Middle frontal gyrus (tissue), 1 donor: ENCODE measurements around the gene NDUFS7.
"Not testable (repeated sequence)": the region's sequence is repeated elsewhere in the genome, so short reads cannot be mapped to it uniquely, and the experiment has no call there.

Experiments used
- DNase-seq: peaks from one replicate; pipeline ENCODE4 v3.0.0-alpha.2; 2015; ENCODE audit warnings: low spot score; ENCODE audit errors: extremely low spot score

NDUFS7 gene

DNA sequence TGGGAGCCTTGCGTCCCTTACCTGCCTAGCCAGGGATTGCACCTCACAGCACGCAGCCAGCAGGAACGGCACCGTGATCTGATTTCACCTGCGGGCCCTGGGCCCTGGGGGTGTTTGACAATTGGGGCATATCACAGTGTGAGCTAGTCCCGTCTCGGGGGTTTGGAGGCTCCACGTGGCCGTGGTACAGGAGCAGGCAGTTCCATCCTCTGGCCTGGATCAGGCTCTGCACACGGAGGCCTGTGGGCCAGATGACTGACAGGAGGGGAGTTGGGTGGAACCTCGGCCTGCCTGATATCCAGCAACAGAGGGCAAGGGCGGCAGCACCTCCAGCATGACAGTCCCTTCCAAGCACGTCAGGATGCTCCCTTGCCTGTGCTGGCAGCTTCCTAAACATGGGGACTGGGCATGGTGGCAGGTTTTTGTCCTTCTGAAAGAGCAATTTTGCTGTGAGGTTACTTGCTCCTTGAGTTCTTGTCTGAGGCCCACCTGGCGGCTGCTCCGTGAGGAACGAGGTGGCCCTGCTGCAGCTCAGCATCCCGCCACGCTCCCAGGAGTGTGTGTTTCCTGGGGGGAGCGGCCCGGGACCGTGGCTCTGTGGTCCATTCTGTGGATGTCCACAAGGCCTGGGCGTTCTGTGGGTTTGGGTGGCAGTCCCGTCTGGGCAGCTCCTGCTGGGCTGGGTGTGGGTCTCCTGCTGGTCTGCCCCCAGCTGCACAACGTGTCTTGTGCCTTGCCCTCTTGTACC lies 48.2 kb downstream of the NDUFS7 start:
- no peak for DNase-seq

DNA sequence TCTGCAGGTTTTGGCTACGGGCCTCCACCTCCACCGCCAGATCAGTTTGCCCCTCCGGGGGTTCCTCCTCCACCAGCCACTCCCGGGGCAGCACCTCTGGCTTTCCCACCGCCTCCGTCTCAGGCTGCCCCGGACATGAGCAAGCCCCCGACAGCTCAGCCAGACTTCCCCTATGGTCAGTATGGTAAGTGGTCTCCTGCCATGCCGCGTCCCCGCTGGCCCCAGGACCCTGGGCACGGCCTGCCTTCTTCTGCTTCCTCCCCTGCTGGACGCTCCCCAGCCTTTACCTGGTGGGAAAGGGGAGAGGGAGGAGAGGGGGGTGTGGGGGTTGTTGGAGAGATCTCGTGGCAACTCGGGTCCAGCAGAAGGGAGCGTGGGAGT lies 48.8 kb downstream of the NDUFS7 start:
- no peak for DNase-seq

DNA sequence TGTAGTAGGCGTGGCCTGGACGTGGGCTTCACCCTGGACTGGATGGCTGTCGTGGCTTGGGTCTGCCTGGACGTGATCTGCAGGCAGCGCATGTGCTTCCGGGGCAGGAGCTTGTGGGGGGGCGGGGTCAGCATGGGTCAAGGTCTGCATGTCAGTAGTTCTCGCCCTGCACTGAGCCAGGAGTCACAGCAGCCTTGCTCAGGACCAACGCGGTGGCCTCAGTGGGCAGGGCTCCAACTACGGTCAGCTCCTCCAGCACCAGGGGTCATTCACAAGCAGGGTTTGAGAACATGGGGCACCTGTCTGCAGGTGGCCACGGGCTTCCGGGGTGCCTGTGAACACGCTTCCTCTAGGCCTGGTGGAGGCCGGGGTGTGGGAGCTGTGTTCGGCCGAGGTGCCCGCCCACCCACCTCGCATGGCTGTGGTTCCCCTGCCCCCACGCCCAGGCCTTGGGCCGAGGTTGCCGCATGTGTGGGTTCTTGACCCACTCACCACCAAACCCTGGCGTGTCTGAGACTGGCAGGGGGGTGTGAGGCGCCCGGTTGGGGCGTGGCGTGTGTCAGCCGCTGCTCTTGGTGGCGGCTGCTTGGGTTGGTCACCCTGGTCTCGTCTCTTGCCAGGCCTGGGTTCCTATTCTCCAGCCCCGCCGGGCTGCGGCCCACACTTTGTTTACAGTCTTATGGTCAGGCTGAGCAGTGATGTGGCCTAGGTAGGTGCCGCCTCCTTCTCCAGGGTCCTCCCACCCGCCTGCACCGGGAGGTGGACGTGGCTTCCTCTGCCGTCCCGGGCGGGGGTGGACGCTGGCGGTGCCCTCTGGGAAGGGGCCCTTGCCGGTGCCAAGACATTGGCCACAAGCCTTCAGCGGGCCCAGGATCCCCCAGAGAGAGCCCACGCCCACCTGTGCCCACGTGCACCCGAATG lies 49.7 kb downstream of the NDUFS7 start:
- DNase-seq = no peak

DNA sequence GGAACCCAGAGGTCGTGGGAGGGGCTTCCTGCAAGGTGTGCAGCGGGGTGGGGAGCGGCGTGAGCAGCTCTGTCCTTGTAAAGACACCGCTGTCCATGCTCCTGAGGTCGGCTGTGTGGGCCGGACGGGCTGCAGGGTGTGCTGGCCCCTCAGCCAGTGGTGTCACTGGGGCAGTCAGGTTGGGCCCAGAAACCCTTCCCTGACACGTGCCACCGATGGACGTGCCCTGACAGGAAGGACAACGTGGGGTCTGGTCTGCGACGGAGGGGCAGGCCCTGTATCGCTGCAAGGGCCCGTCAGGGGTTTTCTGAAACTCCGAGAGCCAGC lies 50.3 kb downstream of the NDUFS7 start:
- DNase-seq = no peak

DNA sequence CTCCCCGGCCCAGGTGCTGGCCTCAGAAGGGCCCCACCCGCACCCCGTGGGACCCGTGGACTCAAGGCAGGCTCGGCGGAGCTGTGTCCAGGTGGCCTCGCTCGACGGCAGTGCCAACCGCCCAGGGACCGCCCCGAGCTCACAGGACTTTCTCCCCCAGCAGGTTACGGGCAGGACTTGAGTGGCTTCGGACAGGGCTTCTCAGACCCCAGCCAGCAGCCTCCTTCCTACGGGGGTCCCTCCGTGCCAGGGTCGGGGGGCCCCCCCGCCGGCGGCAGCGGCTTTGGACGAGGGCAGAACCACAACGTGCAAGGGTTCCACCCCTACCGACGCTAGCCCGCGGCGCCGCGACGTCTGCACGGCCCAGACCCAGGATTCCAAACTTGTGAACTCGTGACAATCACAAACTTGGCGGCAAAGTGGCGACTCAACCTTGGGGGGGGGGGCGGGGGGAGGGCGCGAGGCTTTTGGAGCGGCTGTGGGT lies 50.9 kb downstream of the NDUFS7 start:
- no peak for DNase-seq

DNA sequence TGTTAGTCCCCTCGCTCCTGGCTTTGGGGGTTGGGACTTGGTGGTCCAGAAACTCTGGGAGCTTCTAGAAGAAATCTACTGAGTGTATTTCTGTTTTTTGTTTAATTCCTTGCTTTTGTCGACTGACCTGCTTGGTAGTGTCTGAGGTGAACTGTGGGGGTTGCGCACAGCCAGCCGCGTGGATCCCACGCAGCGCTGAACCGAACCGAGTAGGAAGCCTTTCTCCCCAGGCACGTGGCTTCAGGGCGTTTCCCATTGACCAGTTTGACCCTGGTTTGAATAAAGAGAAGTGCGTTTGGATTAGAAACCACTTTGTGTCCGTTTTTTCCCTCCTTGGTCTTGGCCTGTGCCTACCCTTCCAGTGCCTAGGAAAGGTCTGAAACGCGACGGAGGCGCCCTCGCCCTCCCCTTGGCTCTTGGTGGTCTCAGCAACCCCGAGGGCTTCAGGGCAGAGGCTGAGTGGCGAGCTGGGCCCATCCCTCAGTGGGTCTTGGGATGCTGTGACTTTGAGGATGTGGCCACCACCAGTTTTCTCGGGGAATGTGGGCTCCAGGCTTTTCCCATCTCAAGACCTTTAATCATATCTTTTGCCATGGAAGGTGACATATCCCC lies 51.8 kb downstream of the NDUFS7 start:
- no peak for DNase-seq

DNA sequence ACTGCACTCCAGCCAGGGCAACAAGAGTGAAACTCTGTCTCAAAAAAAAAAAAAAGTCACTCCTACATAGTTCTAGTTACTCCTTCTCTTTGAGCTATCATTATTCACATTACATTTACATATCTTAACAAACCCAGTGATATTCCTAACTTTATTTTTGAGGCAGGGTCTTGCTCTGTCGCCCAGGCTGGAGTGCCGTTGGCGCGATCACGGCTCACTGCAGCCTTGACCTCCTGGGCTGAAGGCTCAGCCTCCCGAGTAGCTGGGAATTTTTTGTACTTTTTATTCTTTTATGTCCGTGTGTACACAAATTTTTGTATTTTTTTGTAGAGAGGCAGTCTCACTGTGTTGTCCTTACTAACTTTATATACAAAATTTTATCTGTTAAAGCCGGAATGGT lies 53.9 kb downstream of the NDUFS7 start:
- DNase-seq = no peak

DNA sequence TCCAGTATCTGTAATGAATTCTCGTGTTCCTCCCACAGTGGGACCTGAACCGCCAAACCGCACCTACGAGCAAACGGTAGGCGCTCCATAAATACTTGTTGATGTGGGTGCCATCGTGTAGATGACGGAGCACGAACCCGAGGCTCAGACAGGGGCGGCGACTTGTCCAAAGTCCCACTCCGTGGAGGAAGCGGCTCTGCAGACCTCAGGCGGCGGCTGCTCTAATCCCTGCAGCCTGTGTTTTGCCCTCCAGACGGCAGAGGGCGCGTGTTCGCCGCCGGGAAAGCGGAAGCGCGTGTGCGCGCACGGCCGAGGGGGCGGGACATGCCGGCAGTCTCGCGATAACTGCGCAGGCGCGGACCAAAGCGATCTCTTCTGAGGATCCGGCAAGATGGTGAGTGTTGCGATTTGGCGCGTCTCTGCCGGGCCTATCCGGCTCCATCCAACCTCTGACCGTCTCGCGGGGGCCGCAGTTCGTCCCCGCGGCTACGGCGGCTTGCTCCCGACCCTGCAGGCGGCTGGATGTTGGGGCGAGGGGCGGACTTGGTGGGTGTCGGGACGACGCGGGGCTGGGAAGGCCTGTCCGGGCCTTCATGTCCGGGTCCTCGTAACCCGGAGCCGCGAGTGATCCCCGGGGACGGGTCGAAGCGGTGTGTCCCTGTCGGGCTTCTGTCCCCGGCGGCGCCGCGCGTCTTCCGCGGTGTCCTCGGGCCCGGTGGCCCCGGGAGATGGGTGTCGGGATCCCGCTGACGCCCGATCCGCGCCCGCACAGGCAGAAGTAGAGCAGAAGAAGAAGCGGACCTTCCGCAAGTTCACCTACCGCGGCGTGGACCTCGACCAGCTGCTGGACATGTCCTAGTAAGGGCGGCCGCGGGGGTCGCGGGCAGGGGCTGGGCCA lies 54.6 kb downstream of the NDUFS7 start, which contains the start of gene RPS15:
Gene RPS15 (plus strand): TSS at position 362 of the 898 bp plus-strand sequence. CDS start 30 bp downstream, at position 392.
- peak; percentile 91 for DNase-seq

DNA sequence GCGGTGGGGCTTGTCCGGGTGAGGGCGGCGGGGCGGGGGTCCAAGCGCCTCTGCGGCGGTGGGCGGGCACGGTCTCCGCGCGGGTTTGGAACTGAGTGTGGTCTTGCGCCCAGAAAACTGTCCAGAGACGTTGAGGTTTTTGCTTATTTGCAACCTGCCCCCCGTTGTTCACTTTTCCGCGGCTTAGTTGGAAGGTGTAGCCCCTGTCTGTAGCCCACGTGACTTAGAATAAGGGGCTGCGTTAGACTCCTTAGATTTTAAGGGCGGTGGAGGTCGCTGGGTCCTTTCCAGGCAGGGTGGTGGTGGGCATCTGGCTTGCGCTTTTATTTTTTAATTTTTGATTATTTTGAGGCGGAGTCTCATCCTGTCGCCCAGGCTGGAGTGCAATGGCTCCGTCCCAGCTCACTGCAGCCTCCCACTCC lies 55.2 kb downstream of the NDUFS7 start:
- DNase-seq = no peak

DNA sequence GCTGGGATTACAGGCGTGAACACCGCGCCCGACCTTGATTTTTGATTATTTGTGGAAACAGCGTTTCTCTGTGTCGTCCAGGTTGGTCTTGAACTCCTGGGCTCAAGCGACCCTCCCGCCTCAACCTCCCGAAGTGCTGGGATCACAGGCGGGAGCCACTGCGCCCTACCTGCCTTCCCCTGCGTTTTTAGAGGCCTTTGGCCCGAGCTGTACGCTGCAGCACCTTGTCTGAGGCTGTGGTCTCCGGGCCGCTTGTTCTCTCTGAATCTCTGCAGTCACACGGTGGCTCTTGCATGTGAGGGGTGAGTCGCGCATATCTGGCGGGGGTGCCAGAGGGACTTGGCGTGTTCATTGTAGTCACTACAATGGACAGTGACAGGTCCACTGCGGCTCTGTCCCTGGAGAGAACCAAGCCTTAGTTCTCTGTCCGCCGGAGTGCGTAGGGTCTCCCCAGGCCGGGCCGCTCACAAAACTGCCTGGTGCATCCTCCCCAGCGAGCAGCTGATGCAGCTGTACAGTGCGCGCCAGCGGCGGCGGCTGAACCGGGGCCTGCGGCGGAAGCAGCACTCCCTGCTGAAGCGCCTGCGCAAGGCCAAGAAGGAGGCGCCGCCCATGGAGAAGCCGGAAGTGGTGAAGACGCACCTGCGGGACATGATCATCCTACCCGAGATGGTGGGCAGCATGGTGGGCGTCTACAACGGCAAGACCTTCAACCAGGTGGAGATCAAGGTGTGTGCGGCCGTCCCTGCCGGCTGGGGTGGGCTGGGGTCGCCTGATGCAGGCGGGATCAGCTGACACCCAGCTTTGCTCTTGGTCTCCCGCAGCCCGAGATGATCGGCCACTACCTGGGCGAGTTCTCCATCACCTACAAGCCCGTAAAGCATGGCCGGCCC lies 56.1 kb downstream of the NDUFS7 start:
- not testable (repeated sequence) for DNase-seq

DNA sequence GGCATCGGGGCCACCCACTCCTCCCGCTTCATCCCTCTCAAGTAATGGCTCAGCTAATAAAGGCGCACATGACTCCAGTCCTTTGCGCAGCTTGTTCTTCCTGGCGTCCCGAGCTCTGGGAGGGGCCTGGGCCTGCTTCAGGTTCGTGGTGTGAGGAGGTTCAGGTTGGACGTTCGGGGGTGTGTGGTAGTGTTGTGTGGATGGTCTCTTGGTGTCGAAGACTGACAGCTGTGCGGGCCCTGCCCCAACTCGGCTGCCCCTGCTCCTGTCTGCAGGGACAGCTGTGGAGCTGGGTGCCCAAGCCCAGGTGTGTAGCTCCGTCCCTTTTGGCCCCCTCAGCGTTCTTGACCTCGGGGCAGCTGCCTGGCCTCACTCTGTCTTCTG lies 56.7 kb downstream of the NDUFS7 start:
- no peak for DNase-seq

DNA sequence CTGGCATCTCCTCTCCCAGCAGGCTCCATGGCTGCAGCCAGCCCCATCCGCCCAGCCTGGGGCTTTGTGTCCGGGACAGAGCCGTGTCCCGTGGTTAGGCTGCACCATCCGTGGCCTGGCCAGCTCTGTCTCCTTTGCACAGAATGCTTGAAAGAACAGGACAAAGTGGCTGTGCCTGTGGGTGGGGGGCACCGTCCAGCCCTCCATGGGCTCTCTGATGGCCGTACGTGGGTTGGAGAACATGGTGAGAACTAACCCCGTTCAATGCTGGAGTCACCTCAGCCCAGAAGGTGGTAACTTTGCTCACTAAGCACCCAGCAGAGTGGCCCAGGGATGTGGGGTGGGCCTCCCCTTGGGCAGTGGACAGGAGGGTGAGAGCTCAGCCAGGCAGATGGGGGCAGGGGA lies 57.3 kb downstream of the NDUFS7 start:
- DNase-seq = no peak

DNA sequence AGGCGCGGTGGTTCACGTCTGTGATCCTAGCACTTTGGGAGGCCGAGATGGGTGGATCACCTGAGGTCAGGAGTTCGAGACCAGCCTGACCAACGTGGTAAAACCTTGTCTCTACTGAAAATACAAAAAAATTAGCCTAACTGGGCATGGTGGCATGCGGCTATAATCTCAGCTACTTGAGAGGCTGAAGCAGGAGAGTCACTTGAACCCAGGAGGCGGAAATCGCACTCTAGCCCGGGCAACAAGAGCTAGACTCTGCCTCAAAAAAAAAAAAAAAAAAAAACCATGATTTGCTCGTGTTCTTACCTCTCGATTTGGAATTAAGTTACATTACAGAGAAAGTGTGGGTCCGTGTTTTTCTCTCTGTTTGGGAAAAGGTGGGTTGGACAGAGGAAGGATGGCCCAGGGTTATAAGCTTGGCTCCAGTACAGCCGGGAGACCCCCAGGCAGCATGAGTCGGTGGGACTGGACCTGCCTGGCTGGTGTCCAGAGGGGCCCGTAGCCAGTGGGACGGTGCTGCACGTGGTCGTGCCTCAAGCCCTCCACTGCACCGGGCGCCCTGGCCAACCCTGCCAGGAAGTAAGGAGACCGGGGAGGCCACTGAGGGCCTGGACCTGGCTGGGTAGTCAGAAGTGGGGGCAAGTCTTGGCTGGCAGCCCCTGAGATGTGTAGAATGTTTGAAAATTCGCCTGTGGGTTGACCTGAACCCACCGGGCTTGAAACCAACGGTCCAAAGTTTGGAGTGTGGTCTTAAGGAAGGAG lies 58.2 kb downstream of the NDUFS7 start:
- DNase-seq = no peak
